ENCODE measurements around the gene NCAM1.

Gene NCAM1

DNA sequence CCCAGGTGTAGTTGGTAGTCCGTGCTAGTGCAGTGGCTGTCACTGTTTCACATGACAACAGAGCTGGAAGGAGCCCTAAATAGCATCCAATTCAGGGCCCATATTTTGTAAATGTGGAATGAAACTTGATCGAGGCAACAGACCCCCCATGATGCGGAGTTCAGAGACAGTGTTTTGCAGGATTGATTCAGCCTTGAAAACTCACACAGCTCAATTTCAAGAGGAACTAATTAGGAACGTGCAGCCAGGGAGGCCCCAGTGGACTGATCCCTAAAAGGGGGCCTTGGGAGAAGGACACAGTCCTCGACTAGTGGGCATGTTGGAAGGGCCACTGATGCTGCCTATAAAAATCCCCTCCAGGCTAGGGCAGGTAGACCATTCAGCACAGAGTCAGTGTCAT lies 292.2 kb downstream of the NCAM1 start:
- no peak for DNase-seq (ENCODE audit: low read depth)

DNA sequence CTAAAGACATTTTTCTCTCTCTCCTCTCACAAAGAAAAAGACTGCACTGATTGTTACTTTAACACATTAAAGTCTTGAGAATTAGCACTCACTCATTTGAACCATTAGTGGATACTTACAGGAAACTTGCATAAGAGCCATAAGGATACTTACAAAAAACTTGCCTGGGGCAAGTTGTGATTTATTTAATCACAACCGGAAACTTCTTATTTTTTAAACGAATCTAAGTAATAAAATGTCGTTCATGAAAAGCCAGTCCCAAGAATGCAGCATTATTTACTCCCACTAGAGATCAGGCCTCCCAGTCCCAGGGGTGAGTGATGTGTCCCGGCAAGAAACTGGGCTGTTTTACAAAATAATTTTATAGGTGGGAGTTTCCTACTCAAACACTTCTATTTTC lies 293.9 kb downstream of the NCAM1 start:
- no peak for DNase-seq (ENCODE audit: low read depth)

- no peak for DNase-seq (ENCODE audit: low read depth)
These were observed 294.5 kb downstream of the NCAM1 start for GRCh38 chr11:113255741-113256140.

DNA sequence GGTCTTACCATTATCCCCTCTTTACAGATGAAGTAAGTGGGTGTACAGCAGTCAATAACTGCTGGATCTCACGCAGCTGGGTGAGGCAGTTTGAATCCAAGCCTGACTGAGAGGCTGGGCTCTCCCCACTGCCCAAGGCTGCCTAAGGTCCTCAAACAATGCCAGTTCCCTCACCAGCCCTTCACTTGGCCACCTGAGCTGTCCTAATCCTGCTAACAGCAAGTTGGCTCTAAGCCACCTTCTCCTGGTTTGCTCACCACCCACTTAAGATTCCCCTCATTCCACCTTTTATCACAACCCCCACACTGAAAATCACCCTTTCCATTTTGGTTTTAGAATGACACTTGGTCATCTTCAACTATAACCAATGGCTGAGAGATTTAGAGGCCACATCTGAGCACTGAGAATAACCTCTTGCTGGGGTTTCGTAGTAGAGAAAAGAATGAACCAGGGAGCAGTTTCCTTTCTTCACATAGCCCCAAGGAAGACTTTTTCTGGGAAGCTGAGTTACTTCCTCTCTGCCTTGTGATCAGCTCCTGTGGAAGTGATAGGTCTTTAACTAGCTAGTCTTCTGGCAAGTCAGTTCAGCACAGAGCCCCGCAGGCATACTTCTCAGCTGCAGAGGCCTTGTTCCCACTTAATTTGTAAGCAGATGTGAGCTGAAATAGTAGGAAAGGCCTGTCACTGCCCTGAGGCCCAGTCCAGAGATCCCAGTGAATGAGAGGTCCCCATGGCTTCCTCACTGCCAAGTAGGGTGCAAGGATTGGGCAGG lies 295.4 kb downstream of the NCAM1 start:
- no peak for DNase-seq (ENCODE audit: low read depth)

DNA sequence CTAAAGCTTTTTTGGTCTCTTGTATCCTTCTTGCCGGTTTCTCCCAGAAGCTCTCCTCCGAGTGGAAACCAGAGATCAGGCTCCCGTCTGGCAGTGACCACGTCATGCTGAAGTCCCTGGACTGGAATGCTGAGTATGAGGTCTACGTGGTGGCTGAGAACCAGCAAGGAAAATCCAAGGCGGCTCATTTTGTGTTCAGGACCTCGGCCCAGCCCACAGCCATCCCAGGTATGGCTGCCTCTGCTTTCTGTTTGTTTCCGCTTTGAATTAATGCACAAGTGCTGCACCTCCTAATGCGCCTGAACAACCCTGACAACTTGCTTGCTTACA lies 298.8 kb downstream of the NCAM1 start:
- no peak for DNase-seq (ENCODE audit: low read depth)

- no peak for DNase-seq (ENCODE audit: low read depth)
These were observed 299.3 kb downstream of the NCAM1 start for GRCh38 chr11:113260541-113260940.

GRCh38 chr11:113261709-113262475 lies 300.7 kb downstream of the NCAM1 start:
- DNase-seq (ENCODE audit: low read depth): peak; percentile 79

DNA sequence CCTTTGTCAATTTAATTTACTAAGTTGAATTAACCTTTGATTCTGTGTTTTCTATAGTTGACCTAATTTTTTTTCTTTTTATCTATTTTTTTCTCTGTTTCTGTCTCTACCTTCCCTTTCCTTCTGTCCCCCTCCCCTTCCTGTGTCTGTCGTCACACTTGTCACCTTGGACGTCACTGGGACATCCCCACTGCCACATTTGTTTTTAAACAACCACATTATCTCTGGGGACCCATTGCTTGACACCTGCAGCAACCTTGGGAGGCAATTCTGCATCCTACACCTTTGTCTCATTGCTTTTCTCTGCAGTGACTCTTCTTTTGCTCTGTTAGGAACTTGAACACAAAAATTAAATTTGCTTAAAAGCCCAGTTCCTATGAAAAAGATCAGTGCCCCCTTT lies 301.4 kb downstream of the NCAM1 start:
- no peak for DNase-seq (ENCODE audit: low read depth)

GRCh38 chr11:113263458-113264259 lies 302.4 kb downstream of the NCAM1 start:
- DNase-seq (ENCODE audit: low read depth): no peak

- DNase-seq (ENCODE audit: low read depth): no peak
These were observed 304.1 kb downstream of the NCAM1 start for GRCh38 chr11:113265362-113265761.

DNA sequence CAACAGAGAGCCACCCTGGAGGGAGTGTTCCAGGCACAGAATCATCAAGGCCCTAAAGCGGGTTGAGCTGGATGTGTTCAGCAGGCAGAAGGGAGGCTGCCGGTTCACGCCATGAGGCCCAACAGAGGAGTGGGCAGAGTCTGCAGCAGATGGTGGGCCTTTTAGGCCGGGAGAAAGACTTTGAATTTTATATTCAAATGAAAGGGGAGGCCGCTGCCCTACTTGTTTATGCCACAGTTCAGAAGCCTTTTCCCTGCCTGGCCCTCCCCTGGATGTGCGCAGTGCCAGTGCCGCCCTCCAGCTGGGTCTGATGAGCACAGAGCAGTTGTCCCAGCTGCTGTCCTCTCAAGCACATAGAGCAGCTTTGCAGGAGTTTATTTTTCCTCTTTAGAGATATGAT lies 306.3 kb downstream of the NCAM1 start:
- DNase-seq (ENCODE audit: low read depth): no peak

GRCh38 chr11:113269096-113269495 lies 307.9 kb downstream of the NCAM1 start:
- DNase-seq (ENCODE audit: low read depth): no peak

GRCh38 chr11:113269636-113270035 lies 308.4 kb downstream of the NCAM1 start:
- no peak for DNase-seq (ENCODE audit: low read depth)

GRCh38 chr11:113270080-113270479 lies 308.9 kb downstream of the NCAM1 start:
- DNase-seq (ENCODE audit: low read depth): no peak

DNA sequence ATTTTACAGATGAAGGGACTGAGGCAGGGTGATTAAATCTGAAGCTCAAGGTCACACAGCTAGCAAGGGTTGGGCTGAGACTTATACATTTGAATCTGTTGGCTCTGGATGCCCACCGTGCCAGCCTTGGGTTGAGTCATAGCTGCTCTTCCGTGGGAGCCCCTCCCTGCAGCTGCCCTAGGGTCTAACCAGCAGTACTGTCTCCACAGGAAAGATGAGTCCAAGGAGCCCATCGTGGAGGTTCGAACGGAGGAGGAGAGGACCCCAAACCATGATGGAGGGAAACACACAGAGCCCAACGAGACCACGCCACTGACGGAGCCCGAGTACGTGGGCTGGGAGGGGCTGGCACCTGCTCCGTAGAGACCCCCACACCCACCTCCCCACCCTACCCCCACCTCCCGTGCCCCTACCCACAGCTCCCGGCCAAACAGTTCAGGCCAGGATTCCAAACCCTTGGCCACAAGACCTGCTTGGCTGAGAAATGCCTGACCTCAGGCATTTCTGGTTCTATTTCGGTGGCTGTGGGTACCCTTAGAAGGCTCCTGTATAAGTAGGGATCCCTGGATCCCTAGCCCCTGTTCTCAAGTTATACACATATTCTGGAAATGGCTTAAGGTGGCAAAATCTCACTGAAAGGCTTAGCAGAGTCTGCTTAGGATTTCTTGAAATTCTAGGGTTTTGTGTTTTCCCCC lies 310.5 kb downstream of the NCAM1 start:
- DNase-seq (ENCODE audit: low read depth): no peak

DNA sequence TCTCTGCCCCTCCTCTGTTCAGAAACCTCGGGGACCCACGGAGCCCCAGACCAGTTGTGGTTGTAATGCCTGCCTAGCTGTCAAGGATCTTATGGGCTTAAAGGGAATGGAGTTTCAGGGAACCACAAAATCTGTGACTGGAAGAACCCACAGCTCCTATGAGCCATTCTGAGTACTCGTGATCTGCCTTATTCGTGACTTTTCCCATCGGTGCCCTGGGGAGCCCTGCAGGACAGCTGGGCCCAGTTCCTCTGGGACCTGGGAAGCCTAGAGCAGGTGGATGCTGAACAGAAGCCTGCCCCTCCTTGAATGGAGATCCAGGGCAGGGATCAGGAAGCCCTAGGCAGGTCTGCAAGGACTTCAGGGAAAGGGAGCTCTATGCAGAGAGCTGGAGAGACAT lies 311.1 kb downstream of the NCAM1 start:
- DNase-seq (ENCODE audit: low read depth): no peak

DNA sequence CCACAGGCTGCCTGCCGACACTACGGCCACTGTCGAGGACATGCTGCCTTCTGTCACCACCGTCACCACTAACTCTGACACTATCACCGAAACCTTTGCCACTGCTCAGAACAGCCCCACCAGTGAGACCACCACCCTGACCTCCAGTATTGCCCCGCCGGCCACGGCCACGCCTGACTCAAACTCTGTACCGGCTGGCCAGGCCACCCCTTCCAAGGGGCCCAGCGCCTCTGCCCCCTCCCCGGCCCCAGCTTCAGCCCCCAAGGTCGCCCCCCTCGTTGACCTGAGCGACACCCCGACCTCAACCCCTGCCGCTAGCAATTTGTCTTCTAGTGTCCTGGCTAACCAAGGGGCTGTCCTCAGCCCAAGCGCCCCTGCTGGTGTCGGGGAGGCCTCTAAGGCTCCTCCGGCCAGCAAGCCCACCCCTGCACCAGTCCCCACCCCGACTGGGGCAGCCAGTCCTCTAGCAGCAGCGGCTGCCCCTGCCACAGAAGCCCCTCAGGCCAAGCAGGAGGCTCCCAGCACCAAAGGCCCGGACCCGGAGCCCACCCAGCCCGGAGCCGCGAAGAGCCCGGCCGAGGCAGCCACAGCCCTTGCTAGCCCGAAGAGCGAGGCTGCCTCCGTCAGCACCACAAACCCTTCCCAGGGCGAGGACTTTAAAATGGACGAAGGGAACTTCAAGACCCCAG lies 311.9 kb downstream of the NCAM1 start:
- no peak for DNase-seq (ENCODE audit: low read depth)

- DNase-seq (ENCODE audit: low read depth): no peak
These were observed 312.5 kb downstream of the NCAM1 start for GRCh38 chr11:113273720-113274119.

DNA sequence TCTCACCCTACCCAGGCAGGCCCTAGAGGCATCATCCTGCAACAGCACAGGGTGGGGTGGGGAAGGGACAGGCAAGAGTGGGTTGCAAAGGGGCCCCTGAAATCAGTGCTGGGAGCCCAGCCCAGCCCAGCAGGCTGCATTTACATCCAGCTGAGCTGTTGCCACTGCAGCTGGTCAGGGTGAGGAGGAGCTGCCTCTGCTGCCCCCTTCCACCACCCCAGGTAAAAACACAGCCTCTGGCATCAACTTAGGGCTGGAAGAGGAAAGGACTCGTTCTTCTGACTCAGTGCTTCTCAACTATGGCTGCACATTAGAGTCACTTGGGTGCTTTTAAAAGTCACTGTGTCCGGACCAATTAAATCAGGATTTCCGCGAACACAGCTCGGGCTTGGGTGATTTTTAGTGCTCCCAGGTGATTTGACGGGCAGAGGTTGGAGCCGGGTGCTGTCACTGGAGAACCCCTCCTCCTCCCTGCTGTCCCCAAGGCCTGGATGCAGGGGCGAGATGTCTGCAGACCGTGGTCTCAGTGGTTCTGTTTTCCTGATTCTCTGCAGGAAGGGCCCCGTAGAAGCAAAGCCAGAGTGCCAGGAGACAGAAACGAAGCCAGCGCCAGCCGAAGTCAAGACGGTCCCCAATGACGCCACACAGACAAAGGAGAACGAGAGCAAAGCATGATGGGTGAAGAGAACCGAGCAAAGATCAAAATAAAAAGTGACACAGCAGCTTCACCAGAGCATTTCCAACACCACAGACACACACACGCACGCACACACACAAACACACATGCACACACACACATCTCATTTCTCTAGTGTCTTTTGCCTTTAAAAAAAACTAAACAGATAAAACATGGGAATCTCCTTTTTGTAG lies 313.7 kb downstream of the NCAM1 start:
- DNase-seq (ENCODE audit: low read depth): no peak

- no peak for DNase-seq (ENCODE audit: low read depth)
These were observed 314.4 kb downstream of the NCAM1 start for GRCh38 chr11:113275602-113276001.

GRCh38 chr11:113276466-113276865 lies 315.2 kb downstream of the NCAM1 start:
- DNase-seq (ENCODE audit: low read depth): no peak

All from amniotic epithelial cell (primary cell).